ENCODE results near the gene EDNRA.

GRCh38 chr4:147479786-147480185 is 1.1 kb upstream of the EDNRA start:
- no peak for TF ChIP-seq POLR2AphosphoS5 (IDR thresholded peaks at IDR 0.05)
- no peak for TF ChIP-seq CTCF (IDR thresholded peaks at IDR 0.05)
